ENCODE results near the gene EXOC6. TPM values are rescaled to one million over a fixed set of nuclear protein-coding genes. Genes with fewer than 3 reads are reported as not detected.

EXOC6 gene
- total and polyA plus RNA-seq, 4 donors, result 3.0 to 17.6 (median 10.5) TPM

- H3K27me3 ChIP-seq (ENCODE audit: control insufficient read depth in 1 of 2, insufficient read depth in 2 of 2, low read length in 1 of 2), result no peaks in the 10 kb centered on the region
Measured at GRCh38 chr10:93063977-93064660, 215.8 kb downstream of the EXOC6 start.

GRCh38 chr10:93064874-93065660, 216.7 kb downstream of the EXOC6 start:
- ATAC-seq (ENCODE audit: low FRiP score) (no peak), DNase-seq (no peak)
- Histone ChIP-seq H3K36me3 (ENCODE audit: control insufficient read depth in 1 of 2, insufficient read depth in 2 of 2, low read length in 1 of 2) (no peaks in the 10 kb centered on the region), H3K4me3 (ENCODE audit: low read length in 2 of 2) (no peak overlapping the region), H3K27ac (ENCODE audit: low read depth in 1 of 2, low read length in 2 of 2) (no peak overlapping the region), H3K9me3 (ENCODE audit: control insufficient read depth, low read length) (no peaks in the 10 kb centered on the region), H3K27me3 (ENCODE audit: control insufficient read depth in 1 of 2, insufficient read depth in 2 of 2, low read length in 1 of 2) (no peaks in the 10 kb centered on the region), H3K4me1 (ENCODE audit: control insufficient read depth in 1 of 2, insufficient read depth in 2 of 2, low read length in 2 of 2) (no peaks in the 10 kb centered on the region)
- WGBS, 2 donors, result 86 to 89% methylated on average over 12 of the region's 12 CpGs
- intact Hi-C loops (cut with DNase I), result no loop called here

More at GRCh38 chr10:93063977-93064660, 215.8 kb downstream of the EXOC6 start:
- Histone ChIP-seq H3K4me3 (ENCODE audit: low read length in 2 of 2) (no peak overlapping the region), H3K9me3 (ENCODE audit: control insufficient read depth, low read length) (no peaks in the 10 kb centered on the region), H3K27ac (ENCODE audit: low read depth in 1 of 2, low read length in 2 of 2) (no peak overlapping the region), H3K36me3 (ENCODE audit: control insufficient read depth in 1 of 2, insufficient read depth in 2 of 2, low read length in 1 of 2) (no peaks in the 10 kb centered on the region), H3K4me1 (ENCODE audit: control insufficient read depth in 1 of 2, insufficient read depth in 2 of 2, low read length in 2 of 2) (no peaks in the 10 kb centered on the region)
- WGBS, 2 donors, result 85 to 87% methylated on average over 9 of the region's 9 CpGs
- DNase-seq, result no peak
- ATAC-seq (ENCODE audit: low FRiP score), result no peak
- intact Hi-C loops (cut with DNase I), result no loop called here

GRCh38 chr10:93065675-93066543, 217.6 kb downstream of the EXOC6 start:
- 7 to 8% methylated on average over 81 of the region's 81 CpGs for WGBS, 2 donors
- ATAC-seq (ENCODE audit: low FRiP score) (no peak), DNase-seq (no peak)
- Histone ChIP-seq H3K36me3 (ENCODE audit: control insufficient read depth in 1 of 2, insufficient read depth in 2 of 2, low read length in 1 of 2) (no peaks in the 10 kb centered on the region), H3K9me3 (ENCODE audit: control insufficient read depth, low read length) (no peaks in the 10 kb centered on the region), H3K27ac (ENCODE audit: low read depth in 1 of 2, low read length in 2 of 2) (no peak overlapping the region), H3K27me3 (ENCODE audit: control insufficient read depth in 1 of 2, insufficient read depth in 2 of 2, low read length in 1 of 2) (no peaks in the 10 kb centered on the region), H3K4me3 (ENCODE audit: low read length in 2 of 2) (no peak overlapping the region), H3K4me1 (ENCODE audit: control insufficient read depth in 1 of 2, insufficient read depth in 2 of 2, low read length in 2 of 2) (no peaks in the 10 kb centered on the region)
- intact Hi-C loops (cut with DNase I), result no loop called here

- no peaks in the 10 kb centered on the region for H3K9me3 ChIP-seq (ENCODE audit: control insufficient read depth, low read length)
- H3K4me3 ChIP-seq (ENCODE audit: low read length in 2 of 2), result no peak overlapping the region
- H3K4me1 ChIP-seq (ENCODE audit: control insufficient read depth in 1 of 2, insufficient read depth in 2 of 2, low read length in 2 of 2), result no peaks in the 10 kb centered on the region
- ATAC-seq (ENCODE audit: low FRiP score) (no peak), DNase-seq (no peak)
- H3K36me3 ChIP-seq (ENCODE audit: control insufficient read depth in 1 of 2, insufficient read depth in 2 of 2, low read length in 1 of 2), result no peaks in the 10 kb centered on the region
- intact Hi-C loops (cut with DNase I), result no loop called here
- WGBS, 2 donors, result 9 to 19% methylated on average over 11 of the region's 11 CpGs
- H3K27me3 ChIP-seq (ENCODE audit: control insufficient read depth in 1 of 2, insufficient read depth in 2 of 2, low read length in 1 of 2), result no peaks in the 10 kb centered on the region
- no peak overlapping the region for H3K27ac ChIP-seq (ENCODE audit: low read depth in 1 of 2, low read length in 2 of 2)
Measured at GRCh38 chr10:93066544-93066913, 218.2 kb downstream of the EXOC6 start.

- intact Hi-C loops (cut with DNase I), result no loop called here
- Histone ChIP-seq H3K27me3 (ENCODE audit: control insufficient read depth in 1 of 2, insufficient read depth in 2 of 2, low read length in 1 of 2) (no peaks in the 10 kb centered on the region), H3K4me3 (ENCODE audit: low read length in 2 of 2) (no peak overlapping the region), H3K36me3 (ENCODE audit: control insufficient read depth in 1 of 2, insufficient read depth in 2 of 2, low read length in 1 of 2) (no peaks in the 10 kb centered on the region), H3K4me1 (ENCODE audit: control insufficient read depth in 1 of 2, insufficient read depth in 2 of 2, low read length in 2 of 2) (no peaks in the 10 kb centered on the region), H3K9me3 (ENCODE audit: control insufficient read depth, low read length) (no peaks in the 10 kb centered on the region), H3K27ac (ENCODE audit: low read depth in 1 of 2, low read length in 2 of 2) (no peak overlapping the region)
- WGBS, 2 donors, result 11 to 15% methylated on average over 17 of the region's 17 CpGs
- no peak for ATAC-seq (ENCODE audit: low FRiP score)
- no peak for DNase-seq
Measured at GRCh38 chr10:93067443-93068365, 219.4 kb downstream of the EXOC6 start.

- DNase-seq (no peak), ATAC-seq (ENCODE audit: low FRiP score) (peak; percentile 24)
- no peak overlapping the region for H3K27ac ChIP-seq (ENCODE audit: low read depth in 1 of 2, low read length in 2 of 2)
- no peaks in the 10 kb centered on the region for H3K4me1 ChIP-seq (ENCODE audit: control insufficient read depth in 1 of 2, insufficient read depth in 2 of 2, low read length in 2 of 2)
- 2% methylated on average over 71 to 73 of the region's 73 CpGs for WGBS, 2 donors
- H3K4me3 ChIP-seq (ENCODE audit: low read length in 2 of 2), result no peak overlapping the region
- intact Hi-C loops (cut with DNase I), result no loop called here
- H3K9me3 ChIP-seq (ENCODE audit: control insufficient read depth, low read length), result no peaks in the 10 kb centered on the region
- no peaks in the 10 kb centered on the region for H3K27me3 ChIP-seq (ENCODE audit: control insufficient read depth in 1 of 2, insufficient read depth in 2 of 2, low read length in 1 of 2)
- no peaks in the 10 kb centered on the region for H3K36me3 ChIP-seq (ENCODE audit: control insufficient read depth in 1 of 2, insufficient read depth in 2 of 2, low read length in 1 of 2)
Measured at GRCh38 chr10:93068411-93069244, 220.3 kb downstream of the EXOC6 start.

GRCh38 chr10:93069245-93069561, 220.9 kb downstream of the EXOC6 start:
- ATAC-seq (ENCODE audit: low FRiP score) (no peak), DNase-seq (no peak)
- intact Hi-C loops (cut with DNase I), result no loop called here
- no peak overlapping the region for H3K27ac ChIP-seq (ENCODE audit: low read depth in 1 of 2, low read length in 2 of 2)
- 29 to 30% methylated on average over 10 of the region's 10 CpGs for WGBS, 2 donors
- H3K9me3 ChIP-seq (ENCODE audit: control insufficient read depth, low read length), result no peaks in the 10 kb centered on the region
- no peaks in the 10 kb centered on the region for H3K36me3 ChIP-seq (ENCODE audit: control insufficient read depth in 1 of 2, insufficient read depth in 2 of 2, low read length in 1 of 2)
- no peaks in the 10 kb centered on the region for H3K27me3 ChIP-seq (ENCODE audit: control insufficient read depth in 1 of 2, insufficient read depth in 2 of 2, low read length in 1 of 2)
- no peak overlapping the region for H3K4me3 ChIP-seq (ENCODE audit: low read length in 2 of 2)
- no peaks in the 10 kb centered on the region for H3K4me1 ChIP-seq (ENCODE audit: control insufficient read depth in 1 of 2, insufficient read depth in 2 of 2, low read length in 2 of 2)
